Cardiac ventricle fibroblast (primary cell): ENCODE results near the gene MTERF1. TPM values are rescaled to one million over a fixed set of nuclear protein-coding genes. Genes with fewer than 3 reads are reported as not detected.

Source experiments
- total RNA-seq: library from RNA; depleted of rRNA; stranded (reverse); fragments of >200 nt; gene quantifications from 2 replicates; pipeline ENCODE4 v1.2.3, GENCODE V29; 2015

The MTERF1 gene, protein sequence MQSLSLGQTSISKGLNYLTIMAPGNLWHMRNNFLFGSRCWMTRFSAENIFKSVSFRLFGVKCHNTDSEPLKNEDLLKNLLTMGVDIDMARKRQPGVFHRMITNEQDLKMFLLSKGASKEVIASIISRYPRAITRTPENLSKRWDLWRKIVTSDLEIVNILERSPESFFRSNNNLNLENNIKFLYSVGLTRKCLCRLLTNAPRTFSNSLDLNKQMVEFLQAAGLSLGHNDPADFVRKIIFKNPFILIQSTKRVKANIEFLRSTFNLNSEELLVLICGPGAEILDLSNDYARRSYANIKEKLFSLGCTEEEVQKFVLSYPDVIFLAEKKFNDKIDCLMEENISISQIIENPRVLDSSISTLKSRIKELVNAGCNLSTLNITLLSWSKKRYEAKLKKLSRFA
- total RNA-seq, result 2.2 and 5.7 TPM in 2 replicates

DNA sequence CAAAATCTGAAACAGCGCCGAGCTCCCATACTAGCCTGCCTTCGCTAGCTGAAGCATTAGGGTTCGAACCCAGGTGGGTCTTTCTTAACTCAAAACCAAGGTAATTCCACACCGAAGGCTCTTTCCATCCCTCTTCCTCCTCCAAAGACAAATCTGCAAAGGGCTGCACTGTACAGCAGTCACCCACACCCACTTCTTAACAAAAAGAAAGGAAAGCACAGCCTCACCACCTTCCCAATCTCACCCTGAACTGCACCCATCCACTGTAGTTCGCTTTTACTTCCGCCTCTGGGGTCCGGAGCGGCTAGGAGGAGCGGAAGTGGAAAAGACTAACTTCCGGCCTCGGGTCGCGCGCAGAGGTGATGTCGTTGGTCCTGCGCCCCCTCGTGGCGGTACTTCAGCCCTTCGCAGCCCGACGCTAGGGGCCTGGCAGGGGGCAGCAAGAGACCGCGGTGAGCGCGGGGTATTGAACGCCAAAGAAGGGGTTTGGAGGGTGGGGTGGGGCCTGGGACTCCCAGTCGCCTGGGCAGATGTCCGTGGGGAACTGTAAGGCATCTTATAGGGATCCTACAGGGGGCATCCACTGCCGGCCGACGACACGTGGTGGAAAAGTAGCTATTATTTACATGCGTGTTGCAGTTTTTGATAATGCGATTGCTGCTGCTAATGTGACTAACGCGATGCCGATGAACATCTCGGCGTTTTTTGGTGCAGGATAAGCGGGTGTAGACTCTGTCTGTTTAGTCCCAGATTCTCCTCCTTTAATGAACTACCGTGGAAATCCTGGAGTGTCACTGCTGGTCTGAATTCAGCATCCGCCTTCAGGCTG is at the start of gene MTERF1:
MTERF1 (minus strand) TSS at position 290 of the 829 bp plus-strand sequence. CDS start 619 bp downstream, outside the sequence.

Other genes with a start within 250 kb of the MTERF1 start
- 25.6 and 26.2 TPM in 2 replicates for gene AKAP9, start 60.2 kb upstream of the MTERF1 start, total RNA-seq